ENCODE results near the gene IDNK. TPM values are rescaled to one million over a fixed set of nuclear protein-coding genes. Genes with fewer than 3 reads are reported as not detected.
A peak's percentile ranks its signal among the peaks of the same experiment; 100 is the strongest.
"Not testable (repeated sequence)": the region's sequence is repeated elsewhere in the genome, so short reads cannot be mapped to it uniquely, and the experiment has no call there.

IDNK gene
- total RNA-seq, 1 donor from 2014 or later = not detected

- no peaks in the 10 kb centered on the region for H3K36me3 ChIP-seq
- no peaks in the 10 kb centered on the region for H3K27me3 ChIP-seq
- H3K27ac ChIP-seq = no peak overlapping the region
- intact Hi-C loops (cut with DNase I) = no loop called here
- no peaks in the 10 kb centered on the region for H3K9me3 ChIP-seq
- no peak for DNase-seq (ENCODE audit: extremely low spot score in 2 of 2)
- no peak overlapping the region for H3K4me3 ChIP-seq
- TF ChIP-seq, protein P1, sequence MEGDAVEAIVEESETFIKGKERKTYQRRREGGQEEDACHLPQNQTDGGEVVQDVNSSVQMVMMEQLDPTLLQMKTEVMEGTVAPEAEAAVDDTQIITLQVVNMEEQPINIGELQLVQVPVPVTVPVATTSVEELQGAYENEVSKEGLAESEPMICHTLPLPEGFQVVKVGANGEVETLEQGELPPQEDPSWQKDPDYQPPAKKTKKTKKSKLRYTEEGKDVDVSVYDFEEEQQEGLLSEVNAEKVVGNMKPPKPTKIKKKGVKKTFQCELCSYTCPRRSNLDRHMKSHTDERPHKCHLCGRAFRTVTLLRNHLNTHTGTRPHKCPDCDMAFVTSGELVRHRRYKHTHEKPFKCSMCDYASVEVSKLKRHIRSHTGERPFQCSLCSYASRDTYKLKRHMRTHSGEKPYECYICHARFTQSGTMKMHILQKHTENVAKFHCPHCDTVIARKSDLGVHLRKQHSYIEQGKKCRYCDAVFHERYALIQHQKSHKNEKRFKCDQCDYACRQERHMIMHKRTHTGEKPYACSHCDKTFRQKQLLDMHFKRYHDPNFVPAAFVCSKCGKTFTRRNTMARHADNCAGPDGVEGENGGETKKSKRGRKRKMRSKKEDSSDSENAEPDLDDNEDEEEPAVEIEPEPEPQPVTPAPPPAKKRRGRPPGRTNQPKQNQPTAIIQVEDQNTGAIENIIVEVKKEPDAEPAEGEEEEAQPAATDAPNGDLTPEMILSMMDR (IDR thresholded peaks at IDR 0.05) = no peak
- TF ChIP-seq POLR2A (IDR thresholded peaks at IDR 0.05) (no peak), POLR2AphosphoS5 (IDR thresholded peaks at IDR 0.05; ENCODE audit: insufficient read depth in 1 of 2, low read depth in 1 of 2) (no peak)
- no peaks in the 10 kb centered on the region for H3K4me1 ChIP-seq
Measured at GRCh38 chr9:83588256-83588655, 34.7 kb upstream of the IDNK start.

- TF ChIP-seq, protein P1 (IDR thresholded peaks at IDR 0.05) = peak in 1 of 3 experiments; percentile 32
- TF ChIP-seq POLR2AphosphoS5 (IDR thresholded peaks at IDR 0.05; ENCODE audit: insufficient read depth in 1 of 2, low read depth in 1 of 2) (no peak), POLR2A (IDR thresholded peaks at IDR 0.05) (no peak)
- Histone ChIP-seq H3K27me3 (no peaks in the 10 kb centered on the region), H3K4me1 (no peaks in the 10 kb centered on the region), H3K4me3 (no peak overlapping the region), H3K27ac (no peak overlapping the region), H3K9me3 (no peaks in the 10 kb centered on the region), H3K36me3 (no peaks in the 10 kb centered on the region)
- intact Hi-C loops (cut with DNase I) = no loop called here
- DNase-seq (ENCODE audit: extremely low spot score in 2 of 2) = no peak
Measured at GRCh38 chr9:83596899-83597504, 25.9 kb upstream of the IDNK start.

GRCh38 chr9:83598487-83598886 lies 24.5 kb upstream of the IDNK start:
- Histone ChIP-seq H3K36me3 (no peaks in the 10 kb centered on the region), H3K27me3 (no peaks in the 10 kb centered on the region), H3K4me3 (no peak overlapping the region), H3K9me3 (no peaks in the 10 kb centered on the region), H3K4me1 (no peaks in the 10 kb centered on the region), H3K27ac (no peak overlapping the region)
- intact Hi-C loops (cut with DNase I) = no loop called here
- no peak for DNase-seq (ENCODE audit: extremely low spot score in 2 of 2)
- no peak for TF ChIP-seq POLR2A (IDR thresholded peaks at IDR 0.05)
- TF ChIP-seq, protein P1 (IDR thresholded peaks at IDR 0.05) = no peak
- no peak for TF ChIP-seq POLR2AphosphoS5 (IDR thresholded peaks at IDR 0.05; ENCODE audit: insufficient read depth in 1 of 2, low read depth in 1 of 2)

GRCh38 chr9:83599071-83599470 lies 23.9 kb upstream of the IDNK start:
- no peak overlapping the region for H3K27ac ChIP-seq
- no peaks in the 10 kb centered on the region for H3K9me3 ChIP-seq
- H3K4me1 ChIP-seq = no peaks in the 10 kb centered on the region
- intact Hi-C loops (cut with DNase I) = no loop called here
- no peak for DNase-seq (ENCODE audit: extremely low spot score in 2 of 2)
- H3K36me3 ChIP-seq = no peaks in the 10 kb centered on the region
- H3K4me3 ChIP-seq = no peak overlapping the region
- no peaks in the 10 kb centered on the region for H3K27me3 ChIP-seq
- TF ChIP-seq, protein P1 (IDR thresholded peaks at IDR 0.05) = no peak
- no peak for TF ChIP-seq POLR2A (IDR thresholded peaks at IDR 0.05)
- TF ChIP-seq POLR2AphosphoS5 (IDR thresholded peaks at IDR 0.05; ENCODE audit: insufficient read depth in 1 of 2, low read depth in 1 of 2) = no peak

- Histone ChIP-seq H3K9me3 (no peaks in the 10 kb centered on the region), H3K27me3 (no peaks in the 10 kb centered on the region), H3K4me1 (no peaks in the 10 kb centered on the region), H3K4me3 (no peak overlapping the region), H3K36me3 (no peaks in the 10 kb centered on the region), H3K27ac (no peak overlapping the region)
- TF ChIP-seq POLR2A (IDR thresholded peaks at IDR 0.05) (no peak), POLR2AphosphoS5 (IDR thresholded peaks at IDR 0.05; ENCODE audit: insufficient read depth in 1 of 2, low read depth in 1 of 2) (no peak)
- TF ChIP-seq, protein P1 (IDR thresholded peaks at IDR 0.05) = no peak
- no peak for DNase-seq (ENCODE audit: extremely low spot score in 2 of 2)
- intact Hi-C loops (cut with DNase I) = no loop called here
Measured at GRCh38 chr9:83601463-83601862, 21.5 kb upstream of the IDNK start.

GRCh38 chr9:83607620-83608019 lies 15.3 kb upstream of the IDNK start:
- intact Hi-C loops (cut with DNase I); H3K36me3 ChIP-seq; H3K27me3 ChIP-seq; H3K27ac ChIP-seq; H3K4me3 ChIP-seq; H3K4me1 ChIP-seq; DNase-seq (ENCODE audit: extremely low spot score in 2 of 2); H3K9me3 ChIP-seq: not testable (repeated sequence)

- H3K9me3 ChIP-seq; DNase-seq (ENCODE audit: extremely low spot score in 2 of 2); H3K27me3 ChIP-seq; H3K36me3 ChIP-seq; H3K4me1 ChIP-seq; H3K4me3 ChIP-seq; H3K27ac ChIP-seq; intact Hi-C loops (cut with DNase I): not testable (repeated sequence)
Measured at GRCh38 chr9:83613298-83613697, 9.6 kb upstream of the IDNK start.
